ENCODE measurements around the gene RHBDD1.

DNA sequence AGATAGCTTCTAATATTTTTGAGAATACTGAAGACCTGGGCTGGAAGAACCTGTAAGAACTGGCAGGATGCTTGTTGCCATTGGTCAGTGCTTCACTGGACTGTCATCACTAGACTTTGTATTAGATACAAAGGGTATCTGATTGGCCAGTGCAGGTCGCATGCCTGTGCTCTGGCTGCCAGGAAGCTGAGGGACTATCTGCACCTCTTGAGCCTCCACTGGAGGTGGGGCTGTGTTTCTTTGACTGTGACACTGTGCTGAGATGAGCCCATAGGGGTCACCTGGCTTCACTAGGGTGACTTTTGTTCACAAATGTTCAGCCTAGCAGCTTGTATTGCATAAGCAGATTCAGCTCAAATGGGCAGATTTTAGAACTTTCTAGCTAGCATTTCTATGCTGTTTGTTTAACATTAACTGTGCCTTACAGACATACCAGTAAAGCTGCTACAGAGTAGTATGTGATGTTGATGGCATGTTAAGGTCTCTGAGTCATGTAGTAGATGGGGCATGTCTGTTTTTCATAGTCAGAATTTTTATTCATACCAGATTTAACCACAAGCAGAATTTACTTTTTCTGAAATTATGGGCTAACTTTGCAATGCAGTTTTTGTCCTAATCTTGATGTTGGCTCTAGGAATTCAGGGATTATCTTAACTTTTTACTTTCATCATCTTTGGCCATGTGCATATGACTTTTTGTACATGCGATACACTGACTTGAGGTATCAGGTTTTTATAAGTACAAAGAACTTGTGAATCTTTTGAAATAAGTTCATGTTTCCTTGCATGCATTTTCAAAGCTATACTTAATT, 56.1 kb downstream of the RHBDD1 start:
- TF ChIP-seq MAZ (IDR thresholded peaks at IDR 0.05; ENCODE audit: borderline replicate concordance, low read depth, low read length) (no peak), USF2 (IDR thresholded peaks at IDR 0.05) (no peak), KDM1A (IDR thresholded peaks at IDR 0.05; ENCODE audit: low read depth) (no peak)
